B cell (primary cell): ENCODE measurements around the gene STX2.

Experiments
- CTCF ChIP-seq: fragments of 200-600 bp; IDR thresholded peaks from one replicate; pipeline ENCODE4 v1.8.0; 2022; ENCODE audit warnings: antibody characterized with exemption, mild to moderate bottlenecking
- EZH2 ChIP-seq: IDR thresholded peaks from 2 replicates; pipeline ENCODE4 v1.6.1; 2012; ENCODE audit warnings: borderline replicate concordance, low read depth, mild to moderate bottlenecking, moderate library complexity, low read length; ENCODE audit not compliant: insufficient read depth, poor library complexity, severe bottlenecking

GRCh38 chr12:130816097-130816496, 23.0 kb downstream of the STX2 start:
- TF ChIP-seq CTCF = no peak
- TF ChIP-seq EZH2 = no peak
